Activated naive CD4-positive, alpha-beta T cell treated with anti-CD3 and anti-CD28 coated beads, Interleukin-2, amount 50 U/mL, for 16 hours (primary cell): ENCODE data around the gene TBK1.

ENCODE experiments used
- DNase-seq: peaks from one replicate; pipeline ENCODE4 v3.0.0-alpha.2; 2020

Gene TBK1

GRCh38 chr12:64550755-64551154, 98.8 kb downstream of the TBK1 start:
- no peak for DNase-seq

GRCh38 chr12:64551676-64552075, 99.8 kb downstream of the TBK1 start:
- DNase-seq = no peak
